HepG2 (cell line): Measurements from ENCODE around the gene ADRM1. TPM values are rescaled to one million over a fixed set of nuclear protein-coding genes. Genes with fewer than 3 reads are reported as not detected.

Experiments
- ATAC-seq: fragments of 200-7000 bp; cut with Tn5 transposase; 3 replicates; pipeline ENCODE4 v1.9.1; 2020; ENCODE audit warnings: mild to moderate bottlenecking, moderate library complexity
- BruUV-seq: library from RNA; stranded (reverse); fragments of 400-500 nt; replicated peaks from 2 replicates; lab custom pipeline; 2021; lab: Mats Ljungman, UMichigan
- CTCF ChIA-PET: fragments of 300-600 bp; formaldehyde crosslinking; extraction: SDS; loops from one replicate; lab custom pipeline; 2021; ENCODE audit warnings: low total read pairs, inconsistent platforms, low intra/inter-chr PET ratio; lab: Yijun Ruan, JAX
- POLR2A ChIA-PET: fragments of 350-600 bp; sonication (Branson Sonifier 250); formaldehyde crosslinking; loops from one replicate; lab custom pipeline; 2020; ENCODE audit warnings: antibody characterized with exemption, inconsistent platforms; lab: Yijun Ruan, JAX
- DNase-seq: peaks from one replicate; pipeline ENCODE4 v3.0.0-alpha.2; 2015; ENCODE audit warnings: low spot score
- FAIRE-seq: peaks from 3 replicates; lab custom pipeline; 2011; peaks lifted over from hg19 to GRCh38; lab: Jason Lieb, UNC
- H2AFZ ChIP-seq: one replicate; pipeline ENCODE4 v1.6.1; 2011; ENCODE audit warnings: low read length, inconsistent platforms
- H3K27ac ChIP-seq: fragments of 300-600 bp; 3 replicates; pipeline ENCODE4 v1.8.0; 2011; ENCODE audit warnings: mixed run types, mild to moderate bottlenecking, mixed read lengths, low read length, inconsistent platforms; ENCODE audit not compliant: insufficient read depth; ENCODE audit errors: extremely low read length
- H3K27me3 ChIP-seq, 2 experiments: fragments of 200-600 bp in 1 of 2; 2 replicates in 1 of 2; 3 replicates in 1 of 2; pipeline versions ENCODE4 v1.6.0 to v1.8.0; 2011; ENCODE audit warnings: low read length in 2 of 2, mild to moderate bottlenecking in 2 of 2, moderate library complexity in 2 of 2, inconsistent platforms in 1 of 2; ENCODE audit not compliant: insufficient read depth in 2 of 2, control insufficient read depth in 1 of 2
- H3K36me3 ChIP-seq, 2 experiments: fragments of 200-600 bp in 1 of 2; replicated peaks in 1 of 2; 2 replicates in 1 of 2; 3 replicates in 1 of 2; pipeline versions ENCODE4 v1.5.1 to v1.8.0; 2011; ENCODE audit warnings: low read length in 2 of 2, inconsistent platforms in 1 of 2; ENCODE audit not compliant: insufficient read depth in 2 of 2, control insufficient read depth in 1 of 2
- H3K4me1 ChIP-seq: 2 replicates; pipeline ENCODE4 v1.5.1; 2012; ENCODE audit warnings: low read length, inconsistent platforms; ENCODE audit not compliant: insufficient read depth
- H3K4me2 ChIP-seq: 2 replicates; pipeline ENCODE4 v1.6.0; 2011; ENCODE audit warnings: low read depth, low read length, inconsistent platforms
- H3K4me3 ChIP-seq, 3 experiments: fragments of 200-600 bp in 1 of 3; sonication (generic), shearing (Covaris generic) in 1 of 3; replicated peaks in 1 of 3; 2 replicates each; pipeline ENCODE4 v1.5.1; 2011 to 2016; ENCODE audit warnings: low read length in 3 of 3, inconsistent platforms in 2 of 3, low read depth in 2 of 3, mild to moderate bottlenecking in 2 of 3, control low read depth in 1 of 3, mixed read lengths in 1 of 3; ENCODE audit not compliant: insufficient read depth in 1 of 3
- H3K79me2 ChIP-seq: one replicate; pipeline ENCODE4 v1.6.1; 2011; ENCODE audit warnings: low read length, inconsistent platforms; ENCODE audit not compliant: insufficient read depth
- H3K9ac ChIP-seq: 2 replicates; pipeline ENCODE4 v1.6.0; 2011; ENCODE audit warnings: mild to moderate bottlenecking, low read depth, low read length, inconsistent platforms; ENCODE audit not compliant: insufficient read depth
- H3K9me3 ChIP-seq: 2 replicates; pipeline ENCODE4 v1.5.1; 2012; ENCODE audit warnings: mild to moderate bottlenecking, low read length
- H4K20me1 ChIP-seq: 2 replicates; pipeline ENCODE4 v1.6.0; 2011; ENCODE audit warnings: inconsistent platforms, mild to moderate bottlenecking, low read length, moderate library complexity; ENCODE audit not compliant: insufficient read depth
- AGO2 ChIP-seq: fragments of 200-400 bp; formaldehyde crosslinking; optimal IDR thresholded peaks from 2 replicates; pipeline ENCODE3; 2017; ENCODE audit warnings: mild to moderate bottlenecking, low read depth, low read length, moderate library complexity
- CBX2 ChIP-seq, 2 experiments: fragments of 200-600 bp in 1 of 2; sonication (generic); formaldehyde crosslinking in 1 of 2; IDR thresholded peaks; 2 replicates each; pipeline versions ENCODE4 v1.7.0 to v1.8.1; 2018 to 2022; ENCODE audit warnings: low read depth in 2 of 2, low read length in 1 of 2, mild to moderate bottlenecking in 1 of 2, missing genetic modification reagents in 1 of 2
- KMT2B ChIP-seq: IDR thresholded peaks from 2 replicates; pipeline ENCODE4 v1.6.1; 2016; ENCODE audit warnings: missing genetic modification reagents, missing compliant biosample characterization
- MED1 ChIP-seq: sonication (generic); formaldehyde crosslinking; IDR thresholded peaks from 2 replicates; pipeline ENCODE4 v1.4.0; 2020; ENCODE audit warnings: missing genetic modification reagents
- MTF2 ChIP-seq: sonication (generic); formaldehyde crosslinking; IDR thresholded peaks from 2 replicates; pipeline ENCODE4 v1.5.0; 2020; ENCODE audit warnings: missing genetic modification reagents, borderline replicate concordance
- NPAS2 ChIP-seq: sonication (generic); formaldehyde crosslinking; IDR thresholded peaks from 2 replicates; pipeline ENCODE4 v1.8.0; 2022; ENCODE audit warnings: mild to moderate bottlenecking, missing genetic modification reagents, borderline replicate concordance
- NR2F6 ChIP-seq, 2 experiments: IDR thresholded peaks; 2 replicates each; pipeline ENCODE4 v1.6.1; 2016; ENCODE audit warnings: antibody characterized with exemption in 1 of 2, mild to moderate bottlenecking in 1 of 2
- PPARG ChIP-seq: conservative IDR thresholded peaks from 2 replicates; pipeline ENCODE4 v1.6.1; 2016; ENCODE audit warnings: missing biosample characterization, missing genetic modification reagents
- RARA ChIP-seq: IDR thresholded peaks from 2 replicates; pipeline ENCODE4 v1.6.1; 2016; ENCODE audit warnings: missing genetic modification reagents, missing compliant biosample characterization
- RORA ChIP-seq: sonication (generic); formaldehyde crosslinking; IDR thresholded peaks from 2 replicates; pipeline ENCODE4 v1.5.0; 2020; ENCODE audit warnings: mild to moderate bottlenecking, missing genetic modification reagents, moderate library complexity
- ZNF329 ChIP-seq: sonication (generic); formaldehyde crosslinking; IDR thresholded peaks from 2 replicates; pipeline ENCODE4 v1.9.0; 2021; ENCODE audit warnings: low read depth, mild to moderate bottlenecking, missing genetic modification reagents
- ZNF737 ChIP-seq: sonication (generic); formaldehyde crosslinking; IDR thresholded peaks from 2 replicates; pipeline ENCODE4 v1.5.0; 2020; ENCODE audit warnings: missing genetic modification reagents, mild to moderate bottlenecking, borderline replicate concordance
- WGBS: methylation state at CpG from one replicate; pipeline ENCODE4 v1.1.6; 2017; ENCODE audit warnings: low lambda C conversion rate; 5-methylcytosine and 5-hydroxymethylcytosine counted together
- in situ Hi-C: cut with HindIII; loops from 2 replicates; pipeline ENCODE4 v1.10.0; 2017; ENCODE audit warnings: low pct_unique_long_range_greater_than_20kb; ENCODE audit not compliant: extremely low pct_ligation_motif_present
- intact Hi-C: fragments of 100-400 bp; cut with micrococcal nuclease; formaldehyde crosslinking; loops from one replicate; pipeline ENCODE4 v1.10.0; 2022; ENCODE audit not compliant: unreplicated experiment
- polyA plus RNA-seq, 8 experiments: library from polyadenylated mRNA; depleted of rRNA in 3 of 8; stranded (reverse) in 7 of 8; unstranded in 1 of 8; fragments of >200 nt; fragmentation: Illumina TruSeq in 4 of 8; extraction: Trizol in 4 of 8; gene quantifications; 2 replicates each; pipeline versions ENCODE4 v1.2.1 to v1.2.3, GENCODE V29; 2011 to 2016; ENCODE audit warnings: low read depth in 4 of 8, missing spikeins in 1 of 8, mixed read lengths in 1 of 8; ENCODE audit not compliant: insufficient read depth in 1 of 8
- total RNA-seq, 5 experiments: library from RNA; depleted of rRNA; stranded (reverse); fragments of >200 nt; fragmentation: Illumina TruSeq; extraction: Trizol; gene quantifications; 2 replicates each; pipeline ENCODE4 v1.2.3, GENCODE V29; 2016; ENCODE audit warnings: low read depth in 1 of 5
- TF ChIP-seq, protein P1 (sequence below): sonication (generic); formaldehyde crosslinking; IDR thresholded peaks from 2 replicates; pipeline ENCODE4 v1.4.0; 2020; ENCODE audit warnings: mild to moderate bottlenecking, missing genetic modification reagents
- TF ChIP-seq, protein P2 (sequence below): sonication (generic); formaldehyde crosslinking; IDR thresholded peaks from 2 replicates; pipeline ENCODE4 v1.4.0; 2020; ENCODE audit warnings: missing genetic modification reagents
- TF ChIP-seq, protein P3 (sequence below): sonication (generic); formaldehyde crosslinking; IDR thresholded peaks from 2 replicates; pipeline ENCODE4 v1.4.0; 2020; ENCODE audit warnings: low read depth, mild to moderate bottlenecking, missing genetic modification reagents

The ADRM1 gene
- total and polyA plus RNA-seq, 2 of the 13 experiments (the other 11 are each of a cell fraction or from before 2014, with no cell fraction given), result 92.9 to 154 TPM

DNA sequence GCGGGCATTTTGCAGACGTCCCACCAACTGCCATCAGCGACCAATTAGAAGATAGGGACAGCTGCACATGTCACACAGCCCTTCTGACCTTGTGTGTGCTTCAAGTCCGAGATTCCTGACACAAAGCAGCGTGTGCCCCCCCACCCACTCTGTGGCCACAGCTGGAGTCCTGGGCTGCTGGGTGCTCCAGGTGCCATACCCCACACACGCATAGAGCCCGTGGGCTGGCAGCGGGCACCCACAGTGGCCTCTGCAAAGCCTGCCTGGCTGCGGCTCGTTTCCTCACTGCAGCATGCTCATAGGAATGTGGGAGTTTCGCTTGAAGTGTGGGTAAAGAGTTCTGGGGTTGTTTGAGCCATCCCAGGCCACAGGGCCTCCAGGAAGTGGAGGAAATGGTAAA, 2.5 kb upstream of the ADRM1 start (continued):
- TF ChIP-seq AGO2, result peak; percentile 84

DNA sequence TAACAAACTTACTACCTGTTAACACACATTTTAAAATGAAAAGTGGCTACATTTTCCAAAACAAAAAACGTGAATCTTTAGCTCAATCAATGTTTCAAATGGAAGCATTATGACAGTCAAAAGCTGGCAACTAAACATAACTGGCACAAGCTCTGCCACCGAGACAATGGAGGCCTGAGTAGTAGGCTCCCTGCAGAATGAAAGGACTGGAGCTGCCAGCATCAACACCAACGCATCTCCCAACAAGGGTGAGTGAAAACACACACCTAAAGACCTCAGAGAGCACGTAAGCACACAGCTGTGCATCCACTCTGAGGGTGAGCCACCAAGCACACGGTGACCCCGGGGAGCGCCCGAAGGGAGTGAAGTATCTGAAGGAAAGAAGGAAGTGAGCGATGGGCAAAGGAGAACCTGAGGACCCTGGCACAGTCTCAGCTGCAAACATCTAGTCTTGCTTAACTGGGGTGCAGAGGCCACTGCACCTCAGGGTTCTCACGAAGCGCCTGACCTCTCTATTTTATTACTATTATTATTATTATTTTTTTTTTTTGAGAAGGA, 1.6 kb upstream of the ADRM1 start:
- no peaks in the 10 kb centered on the region; a peak in 1 of 5 replicates for H3K27me3 ChIP-seq
- ChIA-PET POLR2A (interaction anchor here (1.4 to 2.3 kb wide), 3 partner anchors 67 to 81 kb away, joined by 5 to 17 read pairs (median 7); no protein-coding TSS in a partner anchor), CTCF (interaction anchor here (1.3 to 6.1 kb wide), 7 partner anchors 67 to 195 kb away, joined by 4 to 73 read pairs (median 11); partner anchors contain the start of gene RPS21)
- 85% methylated on average over 11 of the region's 11 CpGs for WGBS
- H3K9ac ChIP-seq, result peak overlapping the region; percentile 89; the same call in 1 of the 2 replicates
- peaks cover 5 to 18% of the 10 kb centered on the region in 2 experiments for H3K36me3 ChIP-seq
- peak overlapping the region in 2 of 3 experiments; percentile 85 to 93; a peak in 3 of 6 replicates for H3K4me3 ChIP-seq
- H4K20me1 ChIP-seq, result peaks cover 25% of the 10 kb centered on the region
- H3K79me2 ChIP-seq, result peaks cover 32% of the 10 kb centered on the region
- in situ Hi-C loops, result loop anchor here (5.0 kb wide), 1 partner anchor 66 kb away; the partner anchor contains the start of gene LAMA5
- DNase-seq (no peak), FAIRE-seq (no peak), ATAC-seq (no peak)
- no peaks in the 10 kb centered on the region for H3K9me3 ChIP-seq
- H3K27ac ChIP-seq, result peak overlapping the region; percentile 97
- TF ChIP-seq ZNF737 (CRISPR knock-in tag) (0 out of 2 replicates have a peak, but pooled peaks have one; percentile 70), RARA (no peak), RORA (CRISPR knock-in tag) (0 out of 2 replicates have a peak, but pooled peaks have one; percentile 50), NR2F6 (IDR thresholded peaks at IDR 0.05) (no peak), NR2F6 (CRISPR knock-in tag; IDR thresholded peaks at IDR 0.05) (no peak), ZNF329 (CRISPR knock-in tag) (0 out of 2 replicates have a peak, but pooled peaks have one; percentile 7), PPARG (no peak), MTF2 (CRISPR knock-in tag) (no peak), NPAS2 (CRISPR knock-in tag) (no peak), MED1 (CRISPR knock-in tag) (no peak), CBX2 (IDR thresholded peaks at IDR 0.05; ENCODE audit: low read depth, low read length) (no peak), CBX2 (CRISPR knock-in tag; IDR thresholded peaks at IDR 0.05; ENCODE audit: low read depth) (no peak), KMT2B (CRISPR knock-in tag) (no peak)
- TF ChIP-seq, protein P1, sequence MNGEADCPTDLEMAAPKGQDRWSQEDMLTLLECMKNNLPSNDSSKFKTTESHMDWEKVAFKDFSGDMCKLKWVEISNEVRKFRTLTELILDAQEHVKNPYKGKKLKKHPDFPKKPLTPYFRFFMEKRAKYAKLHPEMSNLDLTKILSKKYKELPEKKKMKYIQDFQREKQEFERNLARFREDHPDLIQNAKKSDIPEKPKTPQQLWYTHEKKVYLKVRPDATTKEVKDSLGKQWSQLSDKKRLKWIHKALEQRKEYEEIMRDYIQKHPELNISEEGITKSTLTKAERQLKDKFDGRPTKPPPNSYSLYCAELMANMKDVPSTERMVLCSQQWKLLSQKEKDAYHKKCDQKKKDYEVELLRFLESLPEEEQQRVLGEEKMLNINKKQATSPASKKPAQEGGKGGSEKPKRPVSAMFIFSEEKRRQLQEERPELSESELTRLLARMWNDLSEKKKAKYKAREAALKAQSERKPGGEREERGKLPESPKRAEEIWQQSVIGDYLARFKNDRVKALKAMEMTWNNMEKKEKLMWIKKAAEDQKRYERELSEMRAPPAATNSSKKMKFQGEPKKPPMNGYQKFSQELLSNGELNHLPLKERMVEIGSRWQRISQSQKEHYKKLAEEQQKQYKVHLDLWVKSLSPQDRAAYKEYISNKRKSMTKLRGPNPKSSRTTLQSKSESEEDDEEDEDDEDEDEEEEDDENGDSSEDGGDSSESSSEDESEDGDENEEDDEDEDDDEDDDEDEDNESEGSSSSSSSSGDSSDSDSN (CRISPR knock-in tag), result no peak
- TF ChIP-seq, protein P2, sequence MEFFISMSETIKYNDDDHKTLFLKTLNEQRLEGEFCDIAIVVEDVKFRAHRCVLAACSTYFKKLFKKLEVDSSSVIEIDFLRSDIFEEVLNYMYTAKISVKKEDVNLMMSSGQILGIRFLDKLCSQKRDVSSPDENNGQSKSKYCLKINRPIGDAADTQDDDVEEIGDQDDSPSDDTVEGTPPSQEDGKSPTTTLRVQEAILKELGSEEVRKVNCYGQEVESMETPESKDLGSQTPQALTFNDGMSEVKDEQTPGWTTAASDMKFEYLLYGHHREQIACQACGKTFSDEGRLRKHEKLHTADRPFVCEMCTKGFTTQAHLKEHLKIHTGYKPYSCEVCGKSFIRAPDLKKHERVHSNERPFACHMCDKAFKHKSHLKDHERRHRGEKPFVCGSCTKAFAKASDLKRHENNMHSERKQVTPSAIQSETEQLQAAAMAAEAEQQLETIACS (CRISPR knock-in tag), result 0 out of 2 replicates have a peak, but pooled peaks have one; percentile 29
- TF ChIP-seq, protein P3, sequence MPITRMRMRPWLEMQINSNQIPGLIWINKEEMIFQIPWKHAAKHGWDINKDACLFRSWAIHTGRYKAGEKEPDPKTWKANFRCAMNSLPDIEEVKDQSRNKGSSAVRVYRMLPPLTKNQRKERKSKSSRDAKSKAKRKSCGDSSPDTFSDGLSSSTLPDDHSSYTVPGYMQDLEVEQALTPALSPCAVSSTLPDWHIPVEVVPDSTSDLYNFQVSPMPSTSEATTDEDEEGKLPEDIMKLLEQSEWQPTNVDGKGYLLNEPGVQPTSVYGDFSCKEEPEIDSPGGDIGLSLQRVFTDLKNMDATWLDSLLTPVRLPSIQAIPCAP (CRISPR knock-in tag), result no peak
- H3K4me2 ChIP-seq, result peak overlapping the region; percentile 95; the same call in 1 of the 2 replicates
- no peak overlapping the region for H2AFZ ChIP-seq
- intact Hi-C loops, result no loop called here
- H3K4me1 ChIP-seq, result peaks cover 52% of the 10 kb centered on the region
- BruUV-seq, result no TSS peak
